Thoracic aorta (tissue), 2 donors: ENCODE measurements around the gene SPIB. TPM values are rescaled to one million over a fixed set of nuclear protein-coding genes. Genes with fewer than 3 reads are reported as not detected.

ENCODE experiments used
- ATAC-seq: fragments of 150-250 bp; one replicate; pipeline ENCODE4 v1.8.0; 2017; ENCODE audit warnings: low read depth; ENCODE audit not compliant: insufficient number of reproducible peaks, low FRiP score
- DNase-seq: peaks from one replicate; pipeline ENCODE4 v3.0.0-alpha.2; 2020; ENCODE audit warnings: low spot score
- H3K27ac ChIP-seq, 2 donors: fragments of 200-600 bp; sonication (generic); 1 replicate in 1 of 2; 2 replicates in 1 of 2; pipeline ENCODE4 v1.5.1; 2016; ENCODE audit warnings: mild to moderate bottlenecking in 2 of 2, moderate library complexity in 2 of 2
- H3K27me3 ChIP-seq: fragments of 200-600 bp; sonication (generic); replicated peaks from 2 replicates; pipeline ENCODE4 v1.6.0; 2016; ENCODE audit warnings: mild to moderate bottlenecking; ENCODE audit not compliant: insufficient read depth
- H3K36me3 ChIP-seq: fragments of 200-600 bp; sonication (generic); one replicate; pipeline ENCODE4 v1.5.1; 2016
- H3K4me1 ChIP-seq, 2 donors: fragments of 200-600 bp; sonication (generic); 1 replicate in 1 of 2; 2 replicates in 1 of 2; pipeline versions ENCODE4 v1.5.1 to v1.6.0; 2016; ENCODE audit warnings: low read depth in 2 of 2, mild to moderate bottlenecking in 1 of 2; ENCODE audit not compliant: control insufficient read depth in 1 of 2
- H3K4me3 ChIP-seq: fragments of 200-600 bp; sonication (generic); 2 replicates; pipeline ENCODE4 v1.5.1; 2016; ENCODE audit warnings: mild to moderate bottlenecking
- H3K9me3 ChIP-seq: fragments of 200-600 bp; sonication (generic); 2 replicates; pipeline ENCODE4 v1.5.1; 2016
- total RNA-seq, 2 donors: library from RNA; depleted of rRNA; stranded (reverse); fragments of >200 nt; gene quantifications; one replicate each; pipeline versions ENCODE4 v1.1.0 to v1.2.3, GENCODE V29; 2016
- TF ChIP-seq, protein P1 (sequence below): fragments of 200-600 bp; sonication (generic); IDR thresholded peaks from one replicate; pipeline ENCODE4 v1.5.1; 2019; ENCODE audit warnings: antibody characterized with exemption

Gene SPIB
- total RNA-seq, 2 donors from 2014 or later, result not detected

DNA sequence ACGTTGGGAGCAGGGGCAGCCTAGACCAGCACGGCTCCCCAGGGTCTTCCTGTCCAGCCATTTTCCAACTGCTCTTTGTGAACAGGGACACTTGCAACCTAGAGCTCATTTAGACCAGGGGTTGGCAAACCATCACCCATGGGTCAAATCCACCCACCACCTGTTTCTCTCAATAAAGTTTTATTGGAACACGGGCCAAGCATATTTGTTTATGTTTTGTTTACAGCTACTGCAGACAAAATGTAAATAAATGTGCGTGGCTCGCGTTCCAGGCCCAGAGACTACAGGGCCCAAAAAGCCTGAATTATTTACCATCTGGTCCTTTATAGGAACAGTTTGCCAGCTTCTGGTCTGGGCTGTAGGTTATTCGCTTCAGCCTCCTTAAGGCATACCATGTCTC, 44.2 kb downstream of the SPIB start:
- Histone ChIP-seq H3K9me3 (no peaks in the 10 kb centered on the region), H3K27ac (no peak overlapping the region), H3K27me3 (no peaks in the 10 kb centered on the region), H3K4me3 (no peak overlapping the region), H3K36me3 (no peaks in the 10 kb centered on the region), H3K4me1 (no peaks in the 10 kb centered on the region)
- ATAC-seq (no peak), DNase-seq (no peak)
- TF ChIP-seq, protein P1, sequence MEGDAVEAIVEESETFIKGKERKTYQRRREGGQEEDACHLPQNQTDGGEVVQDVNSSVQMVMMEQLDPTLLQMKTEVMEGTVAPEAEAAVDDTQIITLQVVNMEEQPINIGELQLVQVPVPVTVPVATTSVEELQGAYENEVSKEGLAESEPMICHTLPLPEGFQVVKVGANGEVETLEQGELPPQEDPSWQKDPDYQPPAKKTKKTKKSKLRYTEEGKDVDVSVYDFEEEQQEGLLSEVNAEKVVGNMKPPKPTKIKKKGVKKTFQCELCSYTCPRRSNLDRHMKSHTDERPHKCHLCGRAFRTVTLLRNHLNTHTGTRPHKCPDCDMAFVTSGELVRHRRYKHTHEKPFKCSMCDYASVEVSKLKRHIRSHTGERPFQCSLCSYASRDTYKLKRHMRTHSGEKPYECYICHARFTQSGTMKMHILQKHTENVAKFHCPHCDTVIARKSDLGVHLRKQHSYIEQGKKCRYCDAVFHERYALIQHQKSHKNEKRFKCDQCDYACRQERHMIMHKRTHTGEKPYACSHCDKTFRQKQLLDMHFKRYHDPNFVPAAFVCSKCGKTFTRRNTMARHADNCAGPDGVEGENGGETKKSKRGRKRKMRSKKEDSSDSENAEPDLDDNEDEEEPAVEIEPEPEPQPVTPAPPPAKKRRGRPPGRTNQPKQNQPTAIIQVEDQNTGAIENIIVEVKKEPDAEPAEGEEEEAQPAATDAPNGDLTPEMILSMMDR, result no peak

DNA sequence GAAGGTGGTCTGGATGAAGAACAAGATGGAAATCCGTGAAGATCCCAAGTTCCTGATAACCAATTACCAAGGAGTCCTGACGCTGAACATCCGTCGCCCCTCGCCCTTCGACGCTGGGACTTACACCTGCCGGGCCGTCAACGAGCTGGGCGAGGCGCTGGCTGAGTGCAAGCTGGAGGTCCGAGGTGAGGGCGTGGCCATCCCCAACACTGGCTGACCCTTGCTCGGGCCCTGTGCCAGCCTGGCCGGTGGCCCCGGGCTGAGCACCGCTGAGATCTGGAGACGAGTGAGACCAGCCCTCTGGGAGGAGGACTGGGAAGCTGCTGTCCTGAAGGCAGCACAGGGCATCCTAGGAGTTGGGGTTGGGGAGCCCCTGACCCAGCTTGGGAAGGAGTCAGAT, 45.6 kb downstream of the SPIB start:
- H3K9me3 ChIP-seq, result no peaks in the 10 kb centered on the region
- TF ChIP-seq, protein P1, result no peak
- DNase-seq (no peak), ATAC-seq (no peak)
- no peak overlapping the region for H3K4me3 ChIP-seq
- no peaks in the 10 kb centered on the region for H3K4me1 ChIP-seq
- H3K27me3 ChIP-seq, result no peaks in the 10 kb centered on the region
- H3K36me3 ChIP-seq, result no peaks in the 10 kb centered on the region
- H3K27ac ChIP-seq, result no peak overlapping the region

DNA sequence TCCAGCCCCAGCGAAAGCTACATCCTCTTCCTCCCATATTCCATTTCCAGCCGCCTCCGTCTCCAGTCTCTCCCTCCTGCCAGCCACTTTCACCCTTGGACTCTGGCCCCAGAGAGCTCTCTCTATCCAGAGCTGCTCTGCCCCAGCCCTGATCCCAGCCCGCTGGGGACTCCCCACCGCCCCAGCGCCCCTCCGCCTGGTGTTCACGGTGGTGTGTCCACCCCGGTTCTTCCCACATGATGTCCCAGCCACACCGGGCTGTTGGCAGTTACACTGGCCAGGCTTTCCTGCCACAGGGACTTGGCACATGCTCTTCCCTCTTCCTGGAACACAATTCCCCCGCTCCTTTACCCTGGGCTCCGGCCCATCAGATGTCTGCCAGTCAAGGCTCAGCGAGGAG, 46.3 kb downstream of the SPIB start:
- TF ChIP-seq, protein P1, result no peak
- no peak overlapping the region for H3K27ac ChIP-seq
- no peaks in the 10 kb centered on the region for H3K9me3 ChIP-seq

DNA sequence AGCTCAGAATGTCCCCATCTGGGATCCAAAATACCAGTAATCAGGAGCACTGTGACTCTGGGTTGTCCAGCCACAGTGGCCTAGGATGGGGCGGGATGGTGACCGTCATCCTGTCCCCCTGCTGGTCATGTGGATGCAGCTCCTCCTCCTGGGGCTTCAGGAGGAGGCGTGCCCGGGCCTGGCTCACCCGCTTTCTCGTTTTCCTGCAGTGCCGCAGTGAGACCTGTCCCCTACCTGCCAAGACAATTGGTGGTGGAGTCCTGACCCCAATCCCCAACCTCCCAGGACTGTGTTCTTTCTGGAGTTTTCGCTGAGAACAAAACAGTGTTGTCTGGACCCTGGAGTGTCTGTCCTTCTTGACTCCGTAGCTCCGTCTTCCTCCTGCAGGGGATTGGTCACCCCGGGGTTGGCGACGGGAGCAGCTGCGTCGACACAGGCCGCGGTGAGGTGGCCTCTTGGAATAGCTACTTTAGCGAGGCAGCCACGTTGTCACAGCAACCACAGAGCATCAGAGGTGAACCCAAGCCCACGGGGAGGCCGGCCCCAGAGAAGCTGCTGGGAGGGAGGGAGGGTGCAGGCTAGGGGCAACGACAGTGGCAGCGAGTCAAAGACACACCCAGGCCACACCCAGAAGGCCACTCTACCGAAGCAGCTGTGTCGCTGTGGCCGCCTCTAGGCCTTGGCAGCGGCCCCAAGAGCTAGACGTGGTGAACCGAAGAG, 47.4 kb downstream of the SPIB start:
- Histone ChIP-seq H3K4me3 (no peak overlapping the region), H3K27me3 (no peaks in the 10 kb centered on the region), H3K4me1 (no peaks in the 10 kb centered on the region), H3K27ac (no peak overlapping the region), H3K9me3 (no peaks in the 10 kb centered on the region), H3K36me3 (no peaks in the 10 kb centered on the region)
- no peak for DNase-seq
- TF ChIP-seq, protein P1, result no peak
- ATAC-seq, result no peak

More for the DNA sequence above, 46.3 kb downstream of the SPIB start:
- H3K27me3 ChIP-seq, result no peaks in the 10 kb centered on the region
- DNase-seq (no peak), ATAC-seq (no peak)
- H3K36me3 ChIP-seq, result no peaks in the 10 kb centered on the region
- H3K4me1 ChIP-seq, result no peaks in the 10 kb centered on the region
- H3K4me3 ChIP-seq, result no peak overlapping the region

DNA sequence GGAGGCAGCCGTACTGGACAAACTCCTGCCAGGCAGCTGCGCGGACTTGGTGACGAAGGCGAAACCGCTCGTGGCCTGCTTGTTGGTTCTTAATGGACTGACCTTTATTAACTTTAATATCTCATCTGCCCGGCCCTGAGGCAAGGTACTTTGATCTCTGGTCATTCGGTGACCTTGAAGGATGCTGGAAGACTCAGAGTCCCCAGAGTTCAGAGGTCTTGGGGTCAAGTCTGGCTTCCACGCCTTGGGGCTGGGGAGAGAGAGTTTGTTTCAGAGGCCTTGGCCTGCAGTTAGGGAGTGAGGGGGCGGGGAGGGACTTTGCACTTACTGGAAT, 47.9 kb downstream of the SPIB start:
- TF ChIP-seq, protein P1, result no peak
- Histone ChIP-seq H3K27ac (no peak overlapping the region), H3K4me3 (no peak overlapping the region), H3K27me3 (no peaks in the 10 kb centered on the region), H3K36me3 (no peaks in the 10 kb centered on the region), H3K9me3 (no peaks in the 10 kb centered on the region), H3K4me1 (no peaks in the 10 kb centered on the region)
- no peak for DNase-seq
- no peak for ATAC-seq
